ENCODE results near the gene GNAT3. TPM values are rescaled to one million over a fixed set of nuclear protein-coding genes. Genes with fewer than 3 reads are reported as not detected.

Gene GNAT3
- total RNA-seq, 4 donors from 2014 or later: not detected

DNA sequence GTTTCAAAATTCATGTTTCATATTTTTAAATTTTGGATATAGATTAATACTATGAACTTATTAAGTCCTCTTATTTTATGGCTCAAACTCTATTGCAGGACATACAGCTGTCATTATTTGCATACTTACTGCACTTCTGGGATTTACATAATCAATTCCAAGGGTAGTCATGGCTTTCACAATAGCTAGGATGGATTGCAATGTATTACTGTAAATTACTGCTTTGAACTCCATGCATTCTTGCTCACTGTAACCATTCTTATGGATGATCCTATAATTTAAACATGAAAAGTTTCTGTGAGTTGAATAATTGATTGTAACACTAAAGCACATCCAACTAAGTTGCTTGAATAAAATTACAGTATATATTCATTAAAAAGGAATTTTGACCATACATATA, 23.5 kb downstream of the GNAT3 start:
- no peaks in the 10 kb centered on the region for H3K9me3 ChIP-seq
- H3K4me1 ChIP-seq: no peaks in the 10 kb centered on the region
- intact Hi-C loops (cut with DNase I; ENCODE audit: low total_unique reads): no loop called here
- H3K27ac ChIP-seq: no peak overlapping the region
- no peak for DNase-seq
- TF ChIP-seq POLR2A (IDR thresholded peaks at IDR 0.05): no peak
- TF ChIP-seq, protein P1, sequence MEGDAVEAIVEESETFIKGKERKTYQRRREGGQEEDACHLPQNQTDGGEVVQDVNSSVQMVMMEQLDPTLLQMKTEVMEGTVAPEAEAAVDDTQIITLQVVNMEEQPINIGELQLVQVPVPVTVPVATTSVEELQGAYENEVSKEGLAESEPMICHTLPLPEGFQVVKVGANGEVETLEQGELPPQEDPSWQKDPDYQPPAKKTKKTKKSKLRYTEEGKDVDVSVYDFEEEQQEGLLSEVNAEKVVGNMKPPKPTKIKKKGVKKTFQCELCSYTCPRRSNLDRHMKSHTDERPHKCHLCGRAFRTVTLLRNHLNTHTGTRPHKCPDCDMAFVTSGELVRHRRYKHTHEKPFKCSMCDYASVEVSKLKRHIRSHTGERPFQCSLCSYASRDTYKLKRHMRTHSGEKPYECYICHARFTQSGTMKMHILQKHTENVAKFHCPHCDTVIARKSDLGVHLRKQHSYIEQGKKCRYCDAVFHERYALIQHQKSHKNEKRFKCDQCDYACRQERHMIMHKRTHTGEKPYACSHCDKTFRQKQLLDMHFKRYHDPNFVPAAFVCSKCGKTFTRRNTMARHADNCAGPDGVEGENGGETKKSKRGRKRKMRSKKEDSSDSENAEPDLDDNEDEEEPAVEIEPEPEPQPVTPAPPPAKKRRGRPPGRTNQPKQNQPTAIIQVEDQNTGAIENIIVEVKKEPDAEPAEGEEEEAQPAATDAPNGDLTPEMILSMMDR (IDR thresholded peaks at IDR 0.05): no peak
- no peaks in the 10 kb centered on the region for H3K27me3 ChIP-seq
- H3K4me3 ChIP-seq: no peak overlapping the region
- no peaks in the 10 kb centered on the region for H3K36me3 ChIP-seq

DNA sequence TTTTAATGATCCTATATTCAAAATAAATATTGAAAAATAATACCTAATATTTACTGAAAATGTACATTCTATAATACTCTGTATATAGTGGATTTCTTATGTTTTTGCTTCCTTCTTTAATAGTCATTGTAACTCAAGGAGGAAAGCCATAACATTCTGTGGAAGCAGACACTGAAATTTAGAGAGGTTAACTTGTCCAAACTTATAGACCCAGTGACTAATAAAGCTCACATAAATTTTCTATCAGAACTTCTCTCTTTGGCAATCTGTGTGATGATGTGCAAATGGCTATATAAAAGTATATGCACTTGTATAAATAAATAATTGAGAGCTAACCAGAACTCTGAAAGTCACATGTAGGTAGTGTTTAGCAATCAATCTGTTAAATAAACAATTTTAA, 26.1 kb downstream of the GNAT3 start:
- no peak for TF ChIP-seq POLR2A (IDR thresholded peaks at IDR 0.05)
- TF ChIP-seq, protein P1 (IDR thresholded peaks at IDR 0.05): no peak

DNA sequence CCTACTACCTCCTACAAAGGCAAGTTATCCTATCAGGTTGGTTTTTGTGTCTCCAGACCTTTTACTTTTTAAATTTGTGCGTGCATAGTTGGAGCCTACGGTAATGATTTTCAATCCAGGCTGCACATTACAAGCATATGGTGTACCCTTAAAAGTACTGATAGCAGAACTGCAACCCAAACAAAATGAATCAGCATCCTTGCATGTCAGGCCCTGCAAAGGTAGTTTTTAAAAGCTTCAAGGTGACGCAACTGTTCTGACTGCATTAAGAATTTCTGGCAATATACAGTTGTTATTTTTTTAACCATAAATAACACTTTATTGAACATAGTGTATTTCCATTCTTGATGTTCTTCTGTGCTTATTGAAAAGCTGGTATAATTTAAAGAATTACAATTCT, 28.9 kb downstream of the GNAT3 start:
- DNase-seq: no peak
- no peak overlapping the region for H3K27ac ChIP-seq
- TF ChIP-seq POLR2A (IDR thresholded peaks at IDR 0.05): no peak
- TF ChIP-seq, protein P1 (IDR thresholded peaks at IDR 0.05): no peak
- H3K27me3 ChIP-seq: no peaks in the 10 kb centered on the region
- H3K9me3 ChIP-seq: no peaks in the 10 kb centered on the region
- intact Hi-C loops (cut with DNase I; ENCODE audit: low total_unique reads): no loop called here
- H3K4me3 ChIP-seq: no peak overlapping the region
- no peaks in the 10 kb centered on the region for H3K36me3 ChIP-seq
- no peaks in the 10 kb centered on the region for H3K4me1 ChIP-seq

More for the DNA sequence above, 26.1 kb downstream of the GNAT3 start:
- intact Hi-C loops (cut with DNase I; ENCODE audit: low total_unique reads): no loop called here
- H3K9me3 ChIP-seq: no peaks in the 10 kb centered on the region
- H3K27me3 ChIP-seq: no peaks in the 10 kb centered on the region
- H3K27ac ChIP-seq: no peak overlapping the region
- no peaks in the 10 kb centered on the region for H3K4me1 ChIP-seq
- H3K36me3 ChIP-seq: no peaks in the 10 kb centered on the region
- H3K4me3 ChIP-seq: no peak overlapping the region
- no peak for DNase-seq

DNA sequence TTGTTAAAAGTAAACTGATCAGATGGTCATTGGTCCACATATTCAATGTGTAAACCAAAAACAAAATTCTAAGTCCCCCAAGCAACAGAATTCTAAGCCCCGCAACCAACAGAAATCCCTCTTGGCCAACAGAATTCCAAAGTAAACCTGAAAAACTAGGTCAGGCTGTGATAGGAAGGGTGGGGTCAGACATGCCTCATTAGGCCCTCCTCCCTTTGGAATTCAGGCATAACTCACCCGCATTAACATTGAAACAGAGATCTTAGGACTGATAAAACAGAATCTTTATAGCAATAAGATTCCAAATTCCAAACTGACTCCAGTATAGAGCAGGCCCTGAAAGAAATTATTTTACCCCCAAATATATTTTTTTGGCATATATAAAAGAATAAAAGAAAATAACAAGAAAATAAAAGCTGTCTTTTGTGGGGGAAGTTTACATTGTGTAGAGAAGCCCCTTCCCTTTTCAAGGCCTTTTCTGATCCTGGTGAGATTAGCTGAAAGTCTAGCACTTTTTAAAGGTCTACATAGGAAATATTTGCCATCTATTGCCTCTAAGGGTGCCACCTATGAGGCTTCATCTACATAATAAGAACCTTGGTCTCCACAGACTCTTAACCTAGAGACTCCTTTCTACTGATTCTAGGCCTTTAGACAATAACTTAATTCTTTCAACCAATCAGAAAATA, 30.5 kb downstream of the GNAT3 start:
- H3K27me3 ChIP-seq: no peaks in the 10 kb centered on the region
- H3K36me3 ChIP-seq: no peaks in the 10 kb centered on the region
- H3K4me3 ChIP-seq: no peak overlapping the region
- H3K27ac ChIP-seq: no peak overlapping the region
- intact Hi-C loops (cut with DNase I; ENCODE audit: low total_unique reads): no loop called here
- TF ChIP-seq, protein P1 (IDR thresholded peaks at IDR 0.05): no peak
- TF ChIP-seq POLR2A (IDR thresholded peaks at IDR 0.05): no peak
- DNase-seq: no peak
- no peaks in the 10 kb centered on the region for H3K9me3 ChIP-seq
- no peaks in the 10 kb centered on the region for H3K4me1 ChIP-seq

DNA sequence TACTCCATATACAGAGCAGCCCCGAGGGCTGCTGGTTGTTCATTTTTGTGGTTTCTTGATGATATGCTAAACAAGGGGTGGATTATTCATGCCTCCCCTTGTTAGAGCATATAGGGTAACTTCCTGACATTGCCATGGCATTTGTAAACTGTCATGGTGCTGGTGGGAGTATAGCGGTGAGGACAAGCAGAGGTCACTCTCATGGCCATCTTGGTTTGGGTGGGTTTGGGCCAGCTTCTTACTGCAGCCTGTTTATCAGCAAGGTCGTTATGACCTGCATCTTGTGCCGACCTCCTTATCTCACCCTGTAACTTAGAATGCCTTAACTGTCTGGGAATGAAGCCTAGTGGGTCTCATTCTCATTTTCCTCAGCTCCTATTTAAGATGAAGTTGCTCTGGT, 31.3 kb downstream of the GNAT3 start:
- H3K9me3 ChIP-seq: no peaks in the 10 kb centered on the region

More for the DNA sequence above, 31.3 kb downstream of the GNAT3 start:
- Histone ChIP-seq H3K27ac (no peak overlapping the region), H3K4me1 (no peaks in the 10 kb centered on the region), H3K4me3 (no peak overlapping the region), H3K36me3 (no peaks in the 10 kb centered on the region), H3K27me3 (no peaks in the 10 kb centered on the region)
- no peak for DNase-seq
- intact Hi-C loops (cut with DNase I; ENCODE audit: low total_unique reads): no loop called here
- no peak for TF ChIP-seq POLR2A (IDR thresholded peaks at IDR 0.05)
- TF ChIP-seq, protein P1 (IDR thresholded peaks at IDR 0.05): no peak

All from uterus (tissue), 4 donors.